ENCODE data around the gene TSHZ2. TPM values are rescaled to one million over a fixed set of nuclear protein-coding genes. Genes with fewer than 3 reads are reported as not detected.
A peak's percentile ranks its signal among the peaks of the same experiment; 100 is the strongest.

The TSHZ2 gene
- polyA plus RNA-seq, 4 donors, result 11.0 to 14.5 (median 14.3) TPM

- DNase-seq (ENCODE audit: low read depth in 4 of 4, low spot score in 2 of 4), result no peak
These were observed 22.2 kb downstream of the TSHZ2 start for GRCh38 chr20:52994184-52994970.

- DNase-seq (ENCODE audit: low read depth in 4 of 4, low spot score in 2 of 4), result no peak
These were observed 24.0 kb downstream of the TSHZ2 start for GRCh38 chr20:52996130-52996529.

- no peak for DNase-seq (ENCODE audit: low read depth in 4 of 4, low spot score in 2 of 4)
These were observed 24.5 kb downstream of the TSHZ2 start for GRCh38 chr20:52996658-52997057.

GRCh38 chr20:52998268-52998667, 26.1 kb downstream of the TSHZ2 start:
- no peak for DNase-seq (ENCODE audit: low read depth in 4 of 4, low spot score in 2 of 4)

- DNase-seq (ENCODE audit: low read depth in 4 of 4, low spot score in 2 of 4), result no peak
These were observed 26.9 kb downstream of the TSHZ2 start for GRCh38 chr20:52999040-52999439.

- no peak for DNase-seq (ENCODE audit: low read depth in 4 of 4, low spot score in 2 of 4)
These were observed 29.5 kb downstream of the TSHZ2 start for GRCh38 chr20:53001498-53002301.

GRCh38 chr20:53002786-53003185, 30.6 kb downstream of the TSHZ2 start:
- no peak for DNase-seq (ENCODE audit: low read depth in 4 of 4, low spot score in 2 of 4)

GRCh38 chr20:53003420-53004154, 31.4 kb downstream of the TSHZ2 start:
- peak in 1 of 4 donors; percentile 67 for DNase-seq (ENCODE audit: low read depth in 4 of 4, low spot score in 2 of 4)

- DNase-seq (ENCODE audit: low read depth in 4 of 4, low spot score in 2 of 4), result no peak
These were observed 32.2 kb downstream of the TSHZ2 start for GRCh38 chr20:53004267-53004813.

- no peak for DNase-seq (ENCODE audit: low read depth in 4 of 4, low spot score in 2 of 4)
These were observed 38.0 kb downstream of the TSHZ2 start for GRCh38 chr20:53009979-53010735.

GRCh38 chr20:53011640-53012039, 39.5 kb downstream of the TSHZ2 start:
- DNase-seq (ENCODE audit: low read depth in 4 of 4, low spot score in 2 of 4), result no peak

GRCh38 chr20:53013183-53013582, 41.0 kb downstream of the TSHZ2 start:
- DNase-seq (ENCODE audit: low read depth in 4 of 4, low spot score in 2 of 4), result no peak

GRCh38 chr20:53013847-53014246, 41.7 kb downstream of the TSHZ2 start:
- DNase-seq (ENCODE audit: low read depth in 4 of 4, low spot score in 2 of 4), result no peak

GRCh38 chr20:53016071-53016470, 43.9 kb downstream of the TSHZ2 start:
- no peak for DNase-seq (ENCODE audit: low read depth in 4 of 4, low spot score in 2 of 4)

- no peak for DNase-seq (ENCODE audit: low read depth in 4 of 4, low spot score in 2 of 4)
These were observed 44.4 kb downstream of the TSHZ2 start for GRCh38 chr20:53016534-53017042.

GRCh38 chr20:53017206-53017605, 45.0 kb downstream of the TSHZ2 start:
- no peak for DNase-seq (ENCODE audit: low read depth in 4 of 4, low spot score in 2 of 4)

GRCh38 chr20:53019464-53019863, 47.3 kb downstream of the TSHZ2 start:
- DNase-seq (ENCODE audit: low read depth in 4 of 4, low spot score in 2 of 4), result no peak

- DNase-seq (ENCODE audit: low read depth in 4 of 4, low spot score in 2 of 4), result no peak
These were observed 48.2 kb downstream of the TSHZ2 start for GRCh38 chr20:53020376-53020775.

GRCh38 chr20:53020834-53021233, 48.7 kb downstream of the TSHZ2 start:
- no peak for DNase-seq (ENCODE audit: low read depth in 4 of 4, low spot score in 2 of 4)

- no peak for DNase-seq (ENCODE audit: low read depth in 4 of 4, low spot score in 2 of 4)
These were observed 49.8 kb downstream of the TSHZ2 start for GRCh38 chr20:53021934-53022333.
